ENCODE results near the gene MAN1A1. TPM values are rescaled to one million over a fixed set of nuclear protein-coding genes. Genes with fewer than 3 reads are reported as not detected.

MAN1A1 gene
- total and polyA plus RNA-seq, 2 of the 8 experiments (the other 6 are each of a cell fraction or from before 2014, with no cell fraction given), result 1.8 to 5.4 TPM

DNA sequence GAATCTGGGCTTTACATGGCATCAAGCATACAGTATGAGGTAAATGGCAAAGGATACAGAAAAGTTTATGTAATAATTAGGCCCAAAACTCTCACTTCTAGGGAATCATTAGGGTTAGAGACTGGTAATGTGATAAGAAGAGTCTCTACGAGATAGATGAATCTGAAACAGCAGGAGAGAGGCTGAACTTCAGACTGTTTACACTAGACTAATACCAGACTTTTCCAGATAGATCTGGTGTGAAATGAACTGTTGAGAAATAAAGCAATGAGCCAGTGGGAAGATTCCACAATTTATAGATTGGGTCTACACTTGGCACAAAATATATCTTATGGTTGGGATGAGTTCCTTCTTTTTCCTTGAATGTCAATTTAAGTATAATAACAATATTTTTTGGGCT lies 134.3 kb downstream of the MAN1A1 start (continued):
- TF ChIP-seq EGR1 (IDR thresholded peaks at IDR 0.05; ENCODE audit: borderline replicate concordance, low read depth, low read length) (no peak), PHF8 (conservative IDR thresholded peaks at IDR 0.05; ENCODE audit: low read depth, low read length) (no peak), MAFK (IDR thresholded peaks at IDR 0.05; ENCODE audit: low read depth, low read length) (no peak), CEBPB (IDR thresholded peaks at IDR 0.05; ENCODE audit: low read depth, low read length) (no peak), EZH2 (IDR thresholded peaks at IDR 0.05; ENCODE audit: low read depth, low read length, severe bottlenecking) (no peak), RFX5 (IDR thresholded peaks at IDR 0.05; ENCODE audit: borderline replicate concordance, low read depth, low read length) (no peak), JUND (IDR thresholded peaks at IDR 0.05; ENCODE audit: low read length) (no peak)
